Keratinocyte (primary cell): ENCODE measurements around the gene ORM1. TPM values are rescaled to one million over a fixed set of nuclear protein-coding genes. Genes with fewer than 3 reads are reported as not detected.

Experiments used
- DNase-seq: peaks from one replicate; pipeline ENCODE4 v3.0.0-alpha.2; 2011; ENCODE audit warnings: low read depth, missing footprints, low spot score
- FAIRE-seq: peaks from 2 replicates; lab custom pipeline; 2011; peaks lifted over from hg19 to GRCh38; lab: Jason Lieb, UNC
- H2AFZ ChIP-seq: 2 replicates; pipeline ENCODE4 v1.6.0; 2012; ENCODE audit warnings: low read length, control low read depth, inconsistent platforms; ENCODE audit not compliant: control insufficient read depth
- H3K27ac ChIP-seq: 2 replicates; pipeline ENCODE4 v1.5.1; 2011; ENCODE audit warnings: low read length; ENCODE audit not compliant: control insufficient read depth, insufficient read depth
- H3K27me3 ChIP-seq: 3 replicates; pipeline ENCODE4 v1.6.0; 2011; ENCODE audit warnings: low read length; ENCODE audit not compliant: control insufficient read depth, insufficient read depth; ENCODE audit errors: extremely low read depth
- H3K36me3 ChIP-seq, 2 experiments: 2 replicates in 1 of 2; 3 replicates in 1 of 2; pipeline ENCODE4 v1.5.1; 2011; ENCODE audit warnings: low read length in 2 of 2, mild to moderate bottlenecking in 1 of 2; ENCODE audit not compliant: control insufficient read depth in 2 of 2, insufficient read depth in 2 of 2; ENCODE audit errors: extremely low read depth in 1 of 2
- H3K4me1 ChIP-seq: 3 replicates; pipeline ENCODE4 v1.5.1; 2011; ENCODE audit warnings: low read length; ENCODE audit not compliant: control insufficient read depth, insufficient read depth; ENCODE audit errors: extremely low read depth
- H3K4me2 ChIP-seq: 3 replicates; pipeline ENCODE4 v1.6.0; 2011; ENCODE audit warnings: low read depth, low read length; ENCODE audit not compliant: control insufficient read depth, insufficient read depth; ENCODE audit errors: extremely low read depth
- H3K4me3 ChIP-seq, 3 experiments: fragments of 200-600 bp in 1 of 3; sonication (generic) in 1 of 3; 2 replicates in 2 of 3; 3 replicates in 1 of 3; pipeline ENCODE4 v1.5.1; 2011 to 2016; ENCODE audit warnings: low read length in 3 of 3, mild to moderate bottlenecking in 3 of 3, control low read depth in 2 of 3, inconsistent platforms in 1 of 3, low read depth in 1 of 3, mixed read lengths in 1 of 3, mixed run types in 1 of 3, moderate library complexity in 1 of 3; ENCODE audit not compliant: control insufficient read depth in 2 of 3, insufficient read depth in 2 of 3; ENCODE audit errors: extremely low read depth in 1 of 3
- H3K79me2 ChIP-seq: 2 replicates; pipeline ENCODE4 v1.6.0; 2012; ENCODE audit warnings: low read length; ENCODE audit not compliant: control insufficient read depth, insufficient read depth
- H3K9ac ChIP-seq: 3 replicates; pipeline ENCODE4 v1.6.0; 2011; ENCODE audit warnings: low read length; ENCODE audit not compliant: control insufficient read depth, insufficient read depth; ENCODE audit errors: extremely low read depth
- H3K9me1 ChIP-seq: 3 replicates; pipeline ENCODE4 v1.6.0; 2011; ENCODE audit warnings: low read length; ENCODE audit not compliant: control insufficient read depth, insufficient read depth; ENCODE audit errors: extremely low read depth
- H3K9me3 ChIP-seq: 2 replicates; pipeline ENCODE4 v1.5.1; 2012; ENCODE audit warnings: low read depth, low read length; ENCODE audit not compliant: control insufficient read depth
- H4K20me1 ChIP-seq: 3 replicates; pipeline ENCODE4 v1.6.0; 2011; ENCODE audit warnings: low read length; ENCODE audit not compliant: control insufficient read depth, insufficient read depth; ENCODE audit errors: extremely low read depth
- CTCF ChIP-seq, 3 experiments: IDR thresholded peaks in 1 of 3; conservative IDR thresholded peaks in 1 of 3; optimal IDR thresholded peaks in 1 of 3; 2 replicates in 2 of 3; 3 replicates in 1 of 3; pipeline versions ENCODE3 to v1.5.1; 2011; ENCODE audit warnings: low read length in 3 of 3, mild to moderate bottlenecking in 3 of 3, moderate library complexity in 2 of 3, control low read depth in 1 of 3, inconsistent platforms in 1 of 3; ENCODE audit not compliant: insufficient read depth in 2 of 3; ENCODE audit errors: extremely low read depth in 1 of 3
- EZH2 ChIP-seq: IDR thresholded peaks from one replicate; pipeline ENCODE4 v1.6.1; 2012; ENCODE audit warnings: inconsistent platforms, mild to moderate bottlenecking, low read length, moderate library complexity
- dilution Hi-C: fragments of 300-500 bp; cut with MboI; formaldehyde crosslinking; loops from one replicate; pipeline ENCODE4 v1.7.0; 2020; ENCODE audit warnings: low sequenced_read_pairs; ENCODE audit not compliant: extremely low pct_ligation_motif_present
- polyA plus RNA-seq, 5 experiments: library from polyadenylated mRNA; depleted of rRNA in 3 of 5; stranded (reverse) in 3 of 5; stranded (forward) in 1 of 5; unstranded in 1 of 5; fragments of >200 nt; gene quantifications; 1 replicate in 1 of 5; 2 replicates in 3 of 5; 3 replicates in 1 of 5; pipeline versions ENCODE4 v1.2.1 to v1.2.3, GENCODE V29; 2011 to 2012; ENCODE audit warnings: missing spikeins in 2 of 5, low read depth in 1 of 5, low replicate concordance in 1 of 5

Gene ORM1
- polyA plus RNA-seq, 1 donor (not counting 4 experiments of a cell fraction or from before 2014, with no cell fraction given), result not detected

GRCh38 chr9:114284316-114285060 lies 38.4 kb upstream of the ORM1 start:
- peaks cover 3 to 8% of the 10 kb centered on the region in 2 experiments for H3K36me3 ChIP-seq
- dilution Hi-C loops, result no loop called here
- no peak for TF ChIP-seq CTCF (optimal IDR thresholded peaks at IDR 0.05 in 1 of 3, IDR thresholded peaks at IDR 0.05 in 1 of 3, conservative IDR thresholded peaks at IDR 0.05 in 1 of 3; ENCODE audit: extremely low read depth in 1 of 3, insufficient read depth in 2 of 3, low read length in 3 of 3)
- no peak for TF ChIP-seq EZH2
- DNase-seq, result no peak
- H3K4me2 ChIP-seq, result no peak overlapping the region
- H3K9ac ChIP-seq, result no peak overlapping the region
- H3K4me3 ChIP-seq, result no peak overlapping the region
- FAIRE-seq, result no peak
- H3K9me3 ChIP-seq, result no peaks in the 10 kb centered on the region
- H4K20me1 ChIP-seq, result no peaks in the 10 kb centered on the region
- H3K9me1 ChIP-seq, result no peaks in the 10 kb centered on the region
- H3K27me3 ChIP-seq, result no peaks in the 10 kb centered on the region
- no peak overlapping the region for H3K27ac ChIP-seq
- no peaks in the 10 kb centered on the region for H3K79me2 ChIP-seq
- no peak overlapping the region for H2AFZ ChIP-seq
- peaks cover 43% of the 10 kb centered on the region for H3K4me1 ChIP-seq

- Histone ChIP-seq H2AFZ (no peak overlapping the region), H4K20me1 (no peaks in the 10 kb centered on the region)
Measured at GRCh38 chr9:114285166-114285867, 37.6 kb upstream of the ORM1 start.

More at GRCh38 chr9:114285166-114285867, 37.6 kb upstream of the ORM1 start:
- H3K9me3 ChIP-seq, result no peaks in the 10 kb centered on the region
- peaks cover 3 to 8% of the 10 kb centered on the region in 2 experiments for H3K36me3 ChIP-seq
- H3K27me3 ChIP-seq, result no peaks in the 10 kb centered on the region
- TF ChIP-seq EZH2 (no peak), CTCF (optimal IDR thresholded peaks at IDR 0.05 in 1 of 3, IDR thresholded peaks at IDR 0.05 in 1 of 3, conservative IDR thresholded peaks at IDR 0.05 in 1 of 3; ENCODE audit: extremely low read depth in 1 of 3, insufficient read depth in 2 of 3, low read length in 3 of 3) (no peak)
- H3K4me1 ChIP-seq, result peaks cover 42% of the 10 kb centered on the region
- H3K27ac ChIP-seq, result no peak overlapping the region
- no peaks in the 10 kb centered on the region for H3K9me1 ChIP-seq
- FAIRE-seq (no peak), DNase-seq (no peak)
- H3K79me2 ChIP-seq, result no peaks in the 10 kb centered on the region
- H3K4me3 ChIP-seq, result no peak overlapping the region
- H3K9ac ChIP-seq, result no peak overlapping the region
- H3K4me2 ChIP-seq, result no peak overlapping the region
- dilution Hi-C loops, result no loop called here
